ENCODE results near the gene AK5.
"Not testable (repeated sequence)": the region's sequence is repeated elsewhere in the genome, so short reads cannot be mapped to it uniquely, and the experiment has no call there.

AK5 gene

DNA sequence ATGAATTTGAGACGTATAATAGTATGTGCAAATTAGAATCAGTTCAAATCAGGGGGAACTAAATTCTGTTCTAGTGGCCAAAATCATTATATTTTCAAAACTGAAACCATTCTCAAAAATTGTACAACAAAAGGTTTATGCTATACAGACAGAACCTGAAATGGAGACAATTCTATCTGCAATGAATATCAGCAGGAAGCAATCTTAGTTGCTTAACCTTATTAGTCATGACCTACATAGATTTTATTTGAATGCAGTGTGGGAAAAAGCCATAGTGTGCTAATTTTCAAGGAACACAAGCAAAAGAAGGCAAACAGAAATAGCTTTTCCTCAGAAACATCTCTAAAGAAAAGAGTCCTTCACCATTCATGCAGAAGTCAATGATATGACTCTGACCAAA, 6.5 kb downstream of the AK5 start:
- no peak for DNase-seq

GRCh38 chr1:77290576-77290975, 8.8 kb downstream of the AK5 start:
- no peak for DNase-seq

GRCh38 chr1:77292551-77292950, 10.7 kb downstream of the AK5 start:
- no peak for DNase-seq

DNA sequence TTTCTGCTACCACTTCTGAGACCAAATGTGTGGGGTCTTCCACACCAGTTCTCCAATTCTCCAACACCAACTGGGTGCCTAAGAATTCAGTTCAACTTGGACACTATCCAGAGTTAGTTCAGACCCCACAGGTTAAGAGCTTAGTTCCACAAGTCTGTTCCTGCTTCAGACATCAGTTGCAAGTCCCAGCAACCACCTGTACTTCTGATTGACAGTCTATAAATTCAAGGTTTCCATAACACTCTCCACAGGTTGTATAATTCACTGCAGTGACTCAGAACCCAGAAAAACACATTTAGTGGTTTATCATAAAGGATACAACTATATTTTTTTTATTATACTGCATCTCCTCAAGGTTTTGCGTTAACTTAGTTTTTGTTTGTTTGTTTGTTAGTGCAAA, 18.7 kb downstream of the AK5 start:
- no peak for DNase-seq

DNA sequence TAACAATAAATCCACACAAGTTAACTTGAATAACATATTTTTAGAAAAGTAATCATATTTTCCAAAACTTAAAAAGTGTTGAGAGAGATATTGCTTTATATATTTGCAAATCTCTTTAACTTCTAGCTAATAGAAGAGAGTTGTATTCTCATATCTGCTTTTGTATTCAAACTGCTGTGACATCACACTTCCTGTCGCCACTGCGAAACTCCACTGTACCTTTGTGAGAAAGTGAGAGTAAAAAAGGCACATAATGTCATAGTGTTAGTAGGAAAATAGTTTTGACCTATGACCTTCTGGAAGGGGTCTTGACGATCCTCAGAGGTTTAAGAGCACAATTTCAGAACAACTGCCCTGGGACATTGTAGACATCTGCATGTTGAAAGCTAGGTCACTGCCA, 21.6 kb downstream of the AK5 start:
- no peak for DNase-seq

DNA sequence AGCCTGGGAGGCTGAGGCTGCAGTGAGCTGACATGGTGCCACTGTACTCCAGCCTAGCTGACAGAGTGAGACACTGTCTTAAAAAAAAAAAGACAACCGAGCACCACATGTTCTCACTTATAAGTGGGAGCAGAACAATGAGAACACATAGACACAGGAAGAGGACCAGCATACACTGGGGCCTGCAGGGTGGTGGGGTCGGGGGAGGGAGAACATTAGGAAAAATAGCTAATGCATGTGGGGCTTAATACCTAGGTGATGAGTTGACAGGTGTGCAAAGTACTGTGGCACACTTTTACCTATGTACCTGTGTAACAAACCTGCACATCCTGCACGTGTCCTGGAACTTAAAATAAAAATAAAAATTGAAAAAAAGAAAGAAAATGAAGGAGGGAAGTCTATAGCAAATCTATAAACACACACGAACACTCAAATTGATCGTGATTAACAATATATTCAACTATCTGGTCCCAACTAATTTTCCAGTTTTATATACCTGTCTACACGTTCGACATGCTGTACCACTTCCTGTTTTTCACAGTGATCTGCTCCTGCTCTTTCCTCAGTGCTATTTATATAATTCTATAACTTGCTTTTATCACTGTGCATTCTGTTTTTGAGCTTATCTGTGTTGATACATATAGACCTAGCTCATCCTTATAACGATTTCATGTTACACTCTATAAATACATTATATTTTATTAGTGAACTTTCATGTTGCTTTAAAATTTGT, 27.2 kb downstream of the AK5 start:
- no peak for DNase-seq

- DNase-seq: no peak
Observed at GRCh38 chr1:77310924-77311323, 29.1 kb downstream of the AK5 start.

GRCh38 chr1:77312364-77312763, 30.5 kb downstream of the AK5 start:
- not testable (repeated sequence) for DNase-seq

DNA sequence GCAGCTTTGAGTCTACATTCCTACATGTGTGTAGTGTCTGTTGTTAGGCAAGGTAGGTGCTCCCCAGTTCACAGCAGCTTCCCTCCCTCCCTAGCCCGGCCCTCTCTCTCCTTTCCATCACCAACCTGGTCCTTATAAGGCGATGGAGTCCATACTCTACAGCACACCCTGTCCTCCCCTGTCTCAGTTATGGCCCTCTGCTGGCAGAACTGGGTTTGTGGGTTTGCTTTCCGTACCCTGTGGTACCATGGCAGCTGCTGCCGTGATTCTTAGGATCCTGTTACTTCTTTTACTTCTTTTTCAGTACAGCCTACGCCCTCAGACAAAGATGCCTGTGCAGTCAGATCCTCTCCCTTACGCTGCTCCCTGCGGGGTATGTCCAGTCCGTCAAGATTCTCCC, 31.7 kb downstream of the AK5 start:
- DNase-seq: no peak

DNA sequence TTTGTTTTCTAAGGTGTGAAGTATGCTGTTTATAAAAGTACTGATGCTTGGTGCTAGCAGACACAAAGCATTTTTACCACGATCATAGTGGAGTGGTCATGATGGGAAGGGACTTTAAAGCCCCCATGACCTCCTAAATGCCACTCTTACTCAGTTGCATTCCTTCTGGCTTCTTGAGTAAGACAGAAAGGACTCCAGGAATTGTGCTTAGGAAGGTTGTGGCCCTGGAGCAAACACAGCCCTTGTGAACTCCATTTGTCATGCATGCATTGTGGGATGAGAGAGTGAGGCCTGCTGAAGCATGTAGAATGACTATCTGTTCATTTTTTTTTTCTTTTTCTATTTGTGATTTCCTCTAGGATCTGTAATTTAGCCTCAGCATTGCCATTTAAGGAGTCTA, 34.2 kb downstream of the AK5 start:
- no peak for DNase-seq

DNA sequence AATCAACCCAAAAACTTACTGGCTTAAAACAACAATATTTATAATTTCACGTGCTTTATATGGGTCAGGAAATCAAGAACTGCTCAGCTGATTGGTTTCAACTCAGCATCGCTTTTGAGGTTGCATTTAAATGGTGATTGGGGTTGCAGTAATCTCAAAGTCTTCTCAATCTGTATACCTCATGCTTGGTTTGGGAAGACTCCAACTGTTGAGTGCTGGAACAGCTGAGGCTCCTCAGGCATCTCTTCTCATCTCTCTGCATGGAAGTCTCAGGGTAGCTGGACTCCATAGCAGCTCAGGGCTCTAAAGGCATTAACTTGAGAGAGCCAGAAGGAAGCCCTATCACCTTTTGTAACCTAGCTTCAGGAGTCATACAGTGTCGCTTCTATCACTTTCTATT, 35.1 kb downstream of the AK5 start:
- no peak for DNase-seq

DNA sequence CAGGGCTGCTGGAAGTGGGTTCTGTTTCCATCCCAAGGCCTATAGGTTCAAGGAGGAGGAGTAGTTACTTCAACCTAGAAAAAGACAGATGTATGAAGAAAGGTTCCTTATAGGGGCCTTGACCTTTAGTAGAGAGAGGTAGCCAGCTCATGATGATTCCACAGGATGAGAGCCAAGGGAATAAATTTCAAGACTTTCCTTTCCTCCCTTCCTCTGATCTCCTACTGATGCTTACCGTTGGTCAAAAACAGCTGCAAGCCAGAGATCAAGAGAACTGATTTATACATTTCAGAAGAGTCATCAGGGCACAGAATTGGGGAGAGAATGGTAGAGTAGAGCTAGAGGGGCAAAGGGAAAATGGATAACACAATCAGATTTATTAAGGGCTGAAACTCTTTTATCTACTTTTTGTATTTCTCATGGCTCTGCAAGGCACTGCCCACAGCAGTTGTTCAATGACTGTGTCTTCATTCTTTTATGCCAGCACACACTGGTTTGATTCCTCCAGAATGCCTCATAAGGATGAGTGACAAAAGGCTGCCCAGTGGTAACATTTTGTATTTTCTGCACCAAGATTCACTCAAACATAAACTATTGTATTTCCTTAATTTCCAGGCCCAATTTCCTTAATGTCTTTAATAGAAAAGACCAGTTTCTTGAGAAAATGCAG, 37.4 kb downstream of the AK5 start:
- no peak for DNase-seq

- DNase-seq: no peak
Observed at GRCh38 chr1:77322061-77322900, 40.5 kb downstream of the AK5 start.

- DNase-seq: no peak
Observed at GRCh38 chr1:77333501-77333900, 51.7 kb downstream of the AK5 start.

GRCh38 chr1:77336729-77337128, 54.9 kb downstream of the AK5 start:
- no peak for DNase-seq

GRCh38 chr1:77339326-77339725, 57.5 kb downstream of the AK5 start:
- no peak for DNase-seq

DNA sequence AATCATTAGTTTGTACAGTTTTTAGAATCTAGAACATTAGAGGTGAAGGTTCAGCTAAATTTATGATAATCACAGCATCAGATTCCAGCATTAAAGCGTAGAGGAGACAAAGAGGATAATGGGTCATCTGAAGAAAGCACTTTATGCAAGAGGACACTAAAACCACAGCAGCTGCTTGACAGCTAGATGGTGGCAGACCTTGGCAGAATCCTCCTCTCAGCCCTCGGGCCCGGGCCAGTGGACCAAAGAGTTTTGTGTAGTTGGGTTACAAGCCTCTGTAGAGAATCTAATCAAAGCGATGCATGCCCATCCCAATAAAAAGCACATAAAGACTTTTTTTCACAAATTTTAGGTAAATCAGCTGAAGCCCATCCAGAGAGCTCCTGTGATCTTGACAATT, 59.4 kb downstream of the AK5 start:
- DNase-seq: no peak

GRCh38 chr1:77342745-77343144, 60.9 kb downstream of the AK5 start:
- DNase-seq: no peak

DNA sequence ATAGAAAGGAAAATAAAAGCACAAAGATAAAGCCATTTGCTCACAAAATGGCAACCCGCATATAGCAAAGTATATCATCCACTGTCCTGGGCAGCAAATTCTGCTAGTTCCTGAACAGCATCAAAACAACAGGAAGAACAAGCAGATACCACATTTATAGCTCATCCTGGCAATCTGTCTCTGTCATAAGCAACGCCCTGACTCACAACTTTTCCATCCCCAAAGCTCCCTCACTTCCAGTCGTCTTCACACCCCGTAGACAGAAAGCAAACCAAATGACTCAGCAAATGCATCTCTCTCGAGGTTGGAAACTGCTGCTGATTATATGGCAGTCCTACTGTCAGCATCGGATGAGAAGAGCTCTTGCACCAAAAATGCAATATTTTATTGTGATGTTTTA, 65.8 kb downstream of the AK5 start:
- DNase-seq: no peak

DNA sequence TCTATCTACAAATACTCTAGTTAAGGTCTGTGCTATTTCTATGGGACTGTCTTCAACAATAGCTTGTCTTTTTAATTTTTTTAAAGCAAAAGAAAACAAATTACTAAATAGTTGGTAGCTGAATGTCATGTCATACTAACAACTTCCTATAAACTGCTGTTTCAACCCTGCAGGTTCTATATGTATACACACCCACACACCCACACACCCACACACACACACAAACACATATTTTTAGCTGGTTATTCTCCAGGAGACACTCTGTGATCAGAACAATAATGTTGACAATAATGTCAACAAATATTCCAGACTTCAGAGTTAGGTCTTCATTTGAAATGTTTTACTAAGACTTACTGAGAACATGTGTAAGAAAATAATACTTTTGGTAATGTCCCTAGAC, 66.7 kb downstream of the AK5 start:
- no peak for DNase-seq

GRCh38 chr1:77349275-77349674, 67.5 kb downstream of the AK5 start:
- no peak for DNase-seq

GRCh38 chr1:77350012-77350770, 68.4 kb downstream of the AK5 start:
- no peak for DNase-seq

GRCh38 chr1:77354536-77354935, 72.7 kb downstream of the AK5 start:
- DNase-seq: no peak

Data from 8988T (cell line).